Measurements from ENCODE around the gene ING2.
A peak's percentile ranks its signal among the peaks of the same experiment; 100 is the strongest.
"Not testable (repeated sequence)": the region's sequence is repeated elsewhere in the genome, so short reads cannot be mapped to it uniquely, and the experiment has no call there.

Gene ING2, protein sequence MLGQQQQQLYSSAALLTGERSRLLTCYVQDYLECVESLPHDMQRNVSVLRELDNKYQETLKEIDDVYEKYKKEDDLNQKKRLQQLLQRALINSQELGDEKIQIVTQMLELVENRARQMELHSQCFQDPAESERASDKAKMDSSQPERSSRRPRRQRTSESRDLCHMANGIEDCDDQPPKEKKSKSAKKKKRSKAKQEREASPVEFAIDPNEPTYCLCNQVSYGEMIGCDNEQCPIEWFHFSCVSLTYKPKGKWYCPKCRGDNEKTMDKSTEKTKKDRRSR

DNA sequence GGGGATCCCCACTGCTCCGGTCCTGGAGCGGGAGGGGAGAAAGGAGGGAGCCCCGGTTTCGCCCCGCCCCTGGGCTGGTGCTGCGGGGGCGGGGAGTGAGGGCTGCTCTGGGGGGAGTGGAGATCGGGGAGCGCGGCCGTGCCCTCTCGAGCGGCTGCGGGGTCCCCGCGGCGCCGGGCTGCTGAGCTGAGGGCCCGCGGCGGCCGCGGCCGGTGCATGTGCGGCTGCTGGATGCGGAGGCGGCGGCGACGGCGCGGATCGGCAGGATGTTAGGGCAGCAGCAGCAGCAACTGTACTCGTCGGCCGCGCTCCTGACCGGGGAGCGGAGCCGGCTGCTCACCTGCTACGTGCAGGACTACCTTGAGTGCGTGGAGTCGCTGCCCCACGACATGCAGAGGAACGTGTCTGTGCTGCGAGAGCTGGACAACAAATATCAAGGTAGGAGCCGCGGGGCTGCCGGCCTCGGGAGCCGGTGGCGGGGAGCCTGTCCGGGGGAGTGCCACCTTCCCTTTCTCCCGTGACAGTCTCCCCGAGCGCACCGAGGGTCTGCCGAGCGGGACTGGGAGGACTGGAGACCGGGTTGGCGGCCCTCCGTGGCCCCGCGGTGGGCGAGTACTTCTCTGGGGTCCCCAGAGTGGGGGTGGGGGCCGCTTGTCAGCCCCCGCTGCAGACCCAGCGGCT is at the start of gene ING2:
Gene ING2 (plus strand): TSS at position 129 of the 681 bp plus-strand sequence. CDS start 138 bp downstream, at position 267.
- DNase-seq (ENCODE audit: low spot score) = peak; percentile 86

GRCh38 chr4:183455431-183456195 is 49.2 kb upstream of the ING2 start:
- no peak for DNase-seq (ENCODE audit: low spot score)

DNA sequence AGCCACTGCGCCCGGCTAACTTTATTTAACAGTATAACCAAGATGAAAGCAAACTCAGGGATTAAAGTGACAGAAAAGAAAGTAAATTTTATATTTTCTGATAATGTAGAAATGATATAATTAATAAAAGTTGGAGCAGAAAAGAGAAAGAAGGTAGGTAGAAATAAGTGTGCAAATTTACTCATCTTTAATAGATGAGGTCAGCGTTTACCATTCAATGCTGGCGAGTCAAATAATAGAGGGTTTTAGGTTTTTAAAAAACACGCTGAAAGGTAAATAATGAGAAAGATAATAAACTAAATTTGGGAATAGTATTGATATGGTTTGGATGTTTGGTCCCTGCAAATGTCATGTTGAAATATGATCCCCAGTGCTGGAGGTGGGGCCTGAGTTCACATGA is 46.9 kb upstream of the ING2 start:
- DNase-seq (ENCODE audit: low spot score) = no peak

- DNase-seq (ENCODE audit: low spot score) = not testable (repeated sequence)
Observed at GRCh38 chr4:183463903-183464619, 40.8 kb upstream of the ING2 start.

GRCh38 chr4:183465879-183466278 is 39.0 kb upstream of the ING2 start:
- DNase-seq (ENCODE audit: low spot score) = not testable (repeated sequence)

- no peak for DNase-seq (ENCODE audit: low spot score)
Observed at GRCh38 chr4:183467246-183467645, 37.6 kb upstream of the ING2 start.

DNA sequence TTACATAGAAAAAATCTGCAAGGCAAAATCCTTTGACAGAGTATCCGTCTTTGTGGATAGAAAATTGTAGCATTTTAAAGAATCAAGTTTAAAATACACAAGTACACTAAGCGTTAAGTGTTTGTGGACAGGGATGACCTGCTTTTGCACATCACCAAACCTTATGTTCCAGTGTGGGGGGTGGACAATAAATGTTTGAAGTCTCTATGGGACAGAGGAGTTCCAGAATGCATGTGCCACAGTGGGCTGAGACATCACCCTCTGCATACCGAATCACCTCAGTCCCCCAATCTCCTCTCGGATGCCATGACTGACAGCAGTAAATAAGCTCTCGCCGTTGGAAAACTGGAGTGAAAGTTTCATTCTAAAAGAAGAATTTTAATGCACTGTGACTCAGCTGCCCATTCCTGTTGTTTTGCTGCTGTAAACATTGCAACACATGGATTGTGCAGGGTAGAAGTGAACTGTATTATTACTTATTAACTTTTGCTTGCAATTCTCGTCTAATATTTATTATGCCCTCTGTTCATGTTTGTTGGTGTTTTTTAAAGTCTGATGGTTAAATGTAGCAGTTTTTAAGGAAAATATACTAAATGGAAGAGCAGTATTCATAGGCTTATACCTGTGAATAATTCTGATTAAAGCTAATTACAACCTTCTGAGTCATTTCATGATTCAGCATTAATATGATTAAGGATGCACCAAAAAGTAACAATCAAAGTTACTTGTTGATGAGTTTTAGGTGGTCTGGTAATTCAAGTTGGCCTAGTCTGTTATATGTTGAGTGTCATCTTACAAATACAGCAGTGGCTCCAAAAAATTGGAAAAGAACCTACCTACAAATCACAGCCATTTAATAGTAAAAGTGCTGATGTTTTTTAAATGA is 36.4 kb upstream of the ING2 start:
- no peak for DNase-seq (ENCODE audit: low spot score)

GRCh38 chr4:183469285-183469684 is 35.6 kb upstream of the ING2 start:
- no peak for DNase-seq (ENCODE audit: low spot score)

DNA sequence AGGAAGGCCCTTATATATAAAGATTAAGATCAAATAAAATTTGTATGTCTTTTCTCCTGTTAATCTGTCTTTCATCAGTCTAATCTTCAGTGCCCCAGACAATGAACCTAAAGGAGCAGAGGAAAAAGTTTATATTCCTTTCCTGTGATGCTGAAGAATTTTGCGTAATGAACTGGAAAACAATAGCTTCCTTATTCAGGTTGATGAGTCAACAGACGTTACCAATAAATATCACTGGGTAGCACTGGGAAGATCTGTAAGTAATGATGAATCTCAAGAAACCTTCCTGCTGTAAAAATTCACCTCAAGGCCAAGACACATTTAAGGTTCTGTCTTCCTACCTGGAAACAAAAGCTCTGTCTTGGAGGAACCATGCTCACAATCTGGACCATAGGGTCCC is 34.9 kb upstream of the ING2 start:
- no peak for DNase-seq (ENCODE audit: low spot score)

DNA sequence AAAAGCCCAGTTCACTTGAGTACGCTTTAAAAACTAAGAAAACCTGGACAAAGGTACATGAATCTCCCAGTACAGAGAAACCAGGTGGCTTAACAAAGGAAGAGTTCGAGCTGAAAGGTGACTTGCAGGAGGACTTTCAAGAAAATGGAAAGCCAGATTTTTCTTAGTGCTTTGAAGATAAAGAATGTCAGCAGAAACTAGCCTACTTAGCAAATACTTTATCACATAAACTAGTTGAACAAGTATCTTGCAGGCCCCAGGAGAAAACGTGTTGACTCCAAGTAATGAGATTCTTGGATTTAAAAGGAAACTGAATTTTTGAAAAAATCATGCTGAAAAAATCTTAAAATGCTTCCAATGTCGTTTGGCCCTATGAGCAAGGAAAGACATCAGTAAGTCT is 34.0 kb upstream of the ING2 start:
- DNase-seq (ENCODE audit: low spot score) = no peak

- DNase-seq (ENCODE audit: low spot score) = peak; percentile 77
Observed at GRCh38 chr4:183471946-183472708, 32.7 kb upstream of the ING2 start.

DNA sequence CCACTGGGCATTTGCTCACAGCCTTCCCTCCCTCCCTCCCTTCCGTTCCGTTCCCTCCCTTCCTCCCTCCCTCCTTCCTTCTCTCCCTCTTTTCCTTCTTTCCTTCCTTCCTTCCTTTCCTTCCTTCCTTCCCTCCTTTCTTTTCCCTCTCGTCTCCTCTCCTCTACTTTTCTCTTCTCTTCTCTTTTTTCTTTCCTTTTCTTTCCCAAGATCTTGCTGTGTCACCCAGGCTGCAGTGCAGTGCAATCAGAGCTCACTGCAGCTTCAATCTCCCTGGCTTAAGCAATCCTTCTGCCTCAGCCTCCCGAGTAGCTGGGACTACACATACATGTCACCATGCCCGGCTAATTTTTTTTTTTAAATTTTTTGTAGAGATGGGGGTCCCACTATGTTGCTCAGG is 26.7 kb upstream of the ING2 start:
- DNase-seq (ENCODE audit: low spot score) = no peak

DNA sequence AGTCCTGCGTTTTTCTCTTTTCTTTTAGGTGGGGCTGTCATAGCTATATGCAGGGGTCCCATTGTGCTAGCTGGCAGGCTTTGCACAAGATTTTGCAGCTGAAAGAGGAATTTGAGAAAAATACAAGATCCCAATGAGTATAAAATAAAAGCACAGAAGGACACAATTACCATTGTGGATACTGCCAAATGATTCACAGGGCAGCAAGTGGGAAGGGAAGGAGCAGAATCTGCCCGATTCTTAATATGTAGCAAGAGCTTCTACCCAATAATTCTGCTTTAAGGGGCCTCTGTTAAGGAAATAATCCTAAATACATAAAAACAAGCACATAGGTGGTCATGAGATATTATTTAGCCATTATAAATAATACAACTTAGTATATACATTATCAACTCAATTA is 25.9 kb upstream of the ING2 start:
- no peak for DNase-seq (ENCODE audit: low spot score)

DNA sequence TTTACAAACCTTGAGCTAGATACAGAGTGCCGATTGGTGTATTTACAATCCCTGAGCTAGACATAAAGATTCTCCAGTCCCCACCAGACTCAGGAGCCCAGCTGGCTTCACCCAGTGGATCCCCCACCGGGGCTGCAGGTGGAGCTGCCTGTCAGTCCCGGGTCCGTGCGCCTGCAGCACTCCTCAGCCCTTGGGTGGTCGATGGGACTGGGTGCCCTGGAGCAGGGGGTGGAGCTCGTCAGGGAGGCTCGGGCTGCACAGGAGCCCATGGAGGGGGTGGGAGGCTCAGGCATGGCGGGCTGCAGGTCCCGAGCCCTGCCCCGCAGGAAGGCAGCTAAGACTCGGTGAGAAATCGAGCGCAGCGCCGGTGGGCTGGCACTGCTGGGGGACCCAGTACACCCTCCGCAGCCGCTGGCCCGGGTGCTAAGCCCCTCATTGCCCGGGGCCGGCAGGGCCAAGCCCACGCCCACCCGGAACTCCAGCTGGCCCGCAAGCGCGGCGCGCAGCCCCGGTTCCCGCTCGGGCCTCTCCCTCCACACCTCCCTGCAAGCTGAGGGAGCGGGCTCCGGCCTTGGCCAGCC is 22.3 kb upstream of the ING2 start:
- not testable (repeated sequence) for DNase-seq (ENCODE audit: low spot score)

DNA sequence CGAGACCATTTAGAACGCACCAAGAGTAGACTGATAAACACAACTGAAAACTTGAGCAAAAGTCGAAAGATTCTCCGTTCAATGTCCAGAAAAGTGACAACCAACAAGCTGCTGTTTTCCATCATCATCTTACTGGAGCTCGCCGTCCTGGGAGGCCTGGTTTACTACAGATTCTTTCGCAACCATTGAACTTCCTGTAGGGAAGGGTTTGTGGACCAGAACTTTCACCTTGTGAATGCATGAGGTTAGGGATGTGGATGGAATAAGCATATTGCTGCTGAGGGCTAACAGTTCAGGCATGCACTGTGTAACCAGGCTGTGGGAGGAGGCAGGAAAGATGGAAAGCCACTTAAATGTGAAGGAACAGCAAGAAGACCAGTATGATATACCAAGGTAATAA is 20.9 kb upstream of the ING2 start:
- no peak for DNase-seq (ENCODE audit: low spot score)

- DNase-seq (ENCODE audit: low spot score) = no peak
Observed at GRCh38 chr4:183485411-183486160, 19.3 kb upstream of the ING2 start.

- no peak for DNase-seq (ENCODE audit: low spot score)
Observed at GRCh38 chr4:183492791-183493222, 12.1 kb upstream of the ING2 start.

- no peak for DNase-seq (ENCODE audit: low spot score)
Observed at GRCh38 chr4:183493246-183493645, 11.6 kb upstream of the ING2 start.

DNA sequence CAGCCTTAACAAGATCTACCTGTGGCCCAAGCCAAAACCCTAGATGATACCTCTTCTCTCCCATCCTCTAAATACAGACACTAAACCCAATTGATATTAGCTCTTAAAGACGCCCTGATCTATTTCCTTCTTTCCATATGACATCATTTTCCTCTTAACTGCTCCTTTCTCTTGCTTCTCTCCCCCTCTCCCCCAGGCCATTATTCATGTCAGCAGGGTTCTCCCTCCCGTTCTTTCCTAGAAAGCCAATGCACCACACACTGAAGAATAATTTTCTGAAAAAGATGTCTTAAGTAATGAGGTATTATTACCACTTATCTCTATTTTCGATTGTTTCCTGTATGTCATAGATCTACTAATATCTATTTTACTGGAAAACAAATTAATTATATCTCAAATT is 9.7 kb upstream of the ING2 start:
- no peak for DNase-seq (ENCODE audit: low spot score)

Data from NAMALWA (cell line).